22Rv1 (cell line): ENCODE data around the gene DYNAP.

Experiments
- H3K27ac ChIP-seq: fragments of 450-650 bp; 2 replicates; pipeline ENCODE4 v1.5.1; 2017
- ZFX ChIP-seq: fragments of 450-650 bp; IDR thresholded peaks from 2 replicates; pipeline ENCODE4 v1.6.1; 2017; ENCODE audit warnings: antibody characterized with exemption, borderline replicate concordance
- TF ChIP-seq, protein P1 (sequence below): fragments of 450-650 bp; IDR thresholded peaks from 2 replicates; pipeline ENCODE4 v1.5.1; 2017; ENCODE audit warnings: mild to moderate bottlenecking

Gene DYNAP

DNA sequence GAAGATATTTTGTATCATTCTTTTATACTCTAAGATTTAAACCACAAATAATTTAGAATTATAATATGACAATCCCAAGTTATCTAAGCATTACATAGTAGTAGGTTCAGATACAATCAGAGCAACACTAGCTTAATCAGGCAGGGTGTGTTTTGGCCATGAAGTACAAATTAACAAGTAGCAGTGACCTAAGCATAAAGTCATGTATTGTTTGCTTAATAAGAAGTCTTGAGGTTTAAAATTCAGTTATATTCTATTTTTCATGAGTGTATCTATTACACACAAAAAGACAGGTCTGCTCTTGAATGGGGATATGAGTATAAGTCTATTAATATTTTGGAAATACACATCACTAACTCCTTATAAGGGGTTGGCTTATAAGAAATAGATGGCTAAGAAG lies 39.9 kb downstream of the DYNAP start:
- TF ChIP-seq, protein P1, sequence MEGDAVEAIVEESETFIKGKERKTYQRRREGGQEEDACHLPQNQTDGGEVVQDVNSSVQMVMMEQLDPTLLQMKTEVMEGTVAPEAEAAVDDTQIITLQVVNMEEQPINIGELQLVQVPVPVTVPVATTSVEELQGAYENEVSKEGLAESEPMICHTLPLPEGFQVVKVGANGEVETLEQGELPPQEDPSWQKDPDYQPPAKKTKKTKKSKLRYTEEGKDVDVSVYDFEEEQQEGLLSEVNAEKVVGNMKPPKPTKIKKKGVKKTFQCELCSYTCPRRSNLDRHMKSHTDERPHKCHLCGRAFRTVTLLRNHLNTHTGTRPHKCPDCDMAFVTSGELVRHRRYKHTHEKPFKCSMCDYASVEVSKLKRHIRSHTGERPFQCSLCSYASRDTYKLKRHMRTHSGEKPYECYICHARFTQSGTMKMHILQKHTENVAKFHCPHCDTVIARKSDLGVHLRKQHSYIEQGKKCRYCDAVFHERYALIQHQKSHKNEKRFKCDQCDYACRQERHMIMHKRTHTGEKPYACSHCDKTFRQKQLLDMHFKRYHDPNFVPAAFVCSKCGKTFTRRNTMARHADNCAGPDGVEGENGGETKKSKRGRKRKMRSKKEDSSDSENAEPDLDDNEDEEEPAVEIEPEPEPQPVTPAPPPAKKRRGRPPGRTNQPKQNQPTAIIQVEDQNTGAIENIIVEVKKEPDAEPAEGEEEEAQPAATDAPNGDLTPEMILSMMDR: no peak
- TF ChIP-seq ZFX: no peak

DNA sequence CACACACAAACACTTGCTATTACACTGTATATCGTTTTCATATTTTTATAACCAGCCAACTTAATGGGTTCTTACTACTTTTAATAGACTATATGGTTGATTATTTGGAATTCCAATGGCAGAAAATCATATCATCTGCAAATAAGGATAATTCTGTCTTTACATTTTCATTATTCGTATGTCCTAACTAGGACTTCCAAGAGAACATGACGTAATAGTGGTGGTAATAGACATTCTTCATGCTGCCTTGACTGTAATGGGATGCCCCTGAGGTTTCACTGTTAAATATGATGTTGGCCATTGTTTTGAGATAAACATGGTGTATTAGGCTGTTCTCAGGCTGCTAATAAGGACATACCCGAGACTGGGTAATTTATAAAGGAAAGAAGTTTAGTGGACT lies 45.2 kb downstream of the DYNAP start:
- no peak overlapping the region for H3K27ac ChIP-seq
- TF ChIP-seq, protein P1: no peak
- no peak for TF ChIP-seq ZFX

More for the DNA sequence above, 39.9 kb downstream of the DYNAP start:
- no peak overlapping the region for H3K27ac ChIP-seq

DNA sequence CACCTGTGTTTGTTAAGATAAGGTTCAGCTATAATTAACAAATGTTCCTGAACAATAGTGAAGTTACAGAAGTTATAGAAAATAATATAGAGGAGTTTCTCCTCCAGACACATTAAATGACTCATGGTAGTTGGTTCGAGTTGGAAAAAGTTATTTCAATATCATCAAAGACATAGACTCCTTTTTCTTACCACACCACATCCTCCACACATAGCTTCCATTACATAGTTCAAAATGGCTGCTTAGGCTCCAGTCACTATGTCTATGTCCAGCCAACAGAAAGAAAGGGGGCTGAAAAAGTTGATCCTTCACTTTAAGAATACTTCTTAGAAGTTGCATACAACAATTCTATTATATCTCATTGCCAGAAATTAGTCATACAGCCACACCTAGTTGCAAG lies 50.7 kb downstream of the DYNAP start:
- no peak for TF ChIP-seq ZFX
- TF ChIP-seq, protein P1: no peak
- no peak overlapping the region for H3K27ac ChIP-seq

DNA sequence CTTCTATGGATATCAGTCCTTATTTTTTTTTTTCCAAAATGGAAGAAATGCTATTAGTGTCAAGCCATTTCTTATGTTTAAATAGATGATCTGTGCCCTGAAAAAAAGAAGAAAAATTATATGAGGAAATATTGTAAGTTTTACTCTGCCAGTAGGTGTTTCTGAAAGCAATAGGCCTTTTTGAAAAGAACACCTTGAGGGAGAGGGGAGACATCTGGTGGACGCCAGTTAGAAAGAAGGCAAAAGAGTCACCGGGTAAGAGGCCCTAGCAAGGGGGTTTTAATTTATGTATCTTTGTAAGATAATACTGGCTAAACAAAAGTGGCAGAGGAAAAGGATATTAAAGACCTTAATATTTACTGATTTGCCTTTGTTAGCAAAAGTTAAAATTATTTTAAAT lies 56.1 kb downstream of the DYNAP start:
- TF ChIP-seq, protein P1: peak; percentile 61
- no peak for TF ChIP-seq ZFX

More for the DNA sequence above, 56.1 kb downstream of the DYNAP start:
- H3K27ac ChIP-seq: no peak overlapping the region
